Pancreas (tissue), 10 donors: Measurements from ENCODE around the gene SELENOS. TPM values are rescaled to one million over a fixed set of nuclear protein-coding genes. Genes with fewer than 3 reads are reported as not detected.
A peak's percentile ranks its signal among the peaks of the same experiment; 100 is the strongest.

Experiments
- ATAC-seq, 4 donors: fragments of 200-7000 bp; cut with Tn5 transposase; one replicate each; pipeline versions ENCODE4 v1.8.0 to v1.9.1; 2020; ENCODE audit warnings: mild to moderate bottlenecking in 4 of 4, moderate library complexity in 4 of 4
- DNase-seq, 6 donors: peaks; one replicate each; pipeline ENCODE4 v3.0.0-alpha.2; 2020
- FAIRE-seq: peaks from 2 replicates; lab custom pipeline; 2012; peaks lifted over from hg19 to GRCh38; lab: Jason Lieb, UNC
- H3K27ac ChIP-seq, 4 donors: fragments of 200-600 bp; sonication (generic); 1 replicate in 3 of 4; 2 replicates in 1 of 4; pipeline versions ENCODE4 v1.5.0 to v1.8.0; 2020
- H3K27me3 ChIP-seq, 4 donors: fragments of 200-600 bp; one replicate each; pipeline ENCODE4 v1.8.0; 2021
- H3K36me3 ChIP-seq, 3 donors: fragments of 200-600 bp; sonication (generic) in 1 of 3; one replicate each; pipeline versions ENCODE4 v1.5.0 to v1.8.0; 2020 to 2021
- H3K4me1 ChIP-seq, 3 donors: fragments of 200-600 bp; one replicate each; pipeline ENCODE4 v1.8.0; 2021
- H3K4me3 ChIP-seq, 4 donors: fragments of 200-600 bp; sonication (generic) in 2 of 4; one replicate each; pipeline versions ENCODE4 v1.5.0 to v1.8.0; 2020 to 2021
- H3K9me3 ChIP-seq, 4 donors: fragments of 200-600 bp; one replicate each; pipeline ENCODE4 v1.8.0; 2021
- CTCF ChIP-seq, 4 donors: fragments of 200-600 bp; sonication (generic) in 3 of 4; IDR thresholded peaks; one replicate each; pipeline versions ENCODE4 v1.5.0 to v1.8.0; 2021; ENCODE audit warnings: antibody characterized with exemption in 4 of 4
- WGBS, 2 donors: extraction: QIAGEN DNeasy Blood & Tissue Kit; methylation state at CpG; one replicate each; pipeline ENCODE4 v1.1.7; 2013; 5-methylcytosine and 5-hydroxymethylcytosine counted together
- intact Hi-C, 3 donors: fragments of 100-400 bp; cut with DNase I; formaldehyde crosslinking; loops; one replicate each; pipeline versions ENCODE4 v1.11.1 to v1.14.2; 2022
- polyA plus RNA-seq, 2 donors: library from polyadenylated mRNA; stranded (reverse); fragments of 200-250 nt; gene quantifications; one replicate each; pipeline ENCODE4 v1.2.3, GENCODE V29; 2013
- total RNA-seq, 6 donors: library from RNA; stranded (reverse); fragmentation: NEBNext Ultra II Directional in 4 of 6; extraction: Animal tissue kit (Norgen Biotek cat#: 25700) in 4 of 6; gene quantifications; one replicate each; pipeline versions ENCODE4 v1.2.1 to v1.2.4, GENCODE V29; 2021 to 2023
- donor health status: healthy with polysubstance abuse.
- donor health status: DM: no; HTN: no; CAD: no; lungs with moderate emphysema.
- donor health status: DM: no; HTN: no; CAD: no.
- donor health status: control.
- donor health status: control.
- donor health status: Bipolar disorder and iron deficiency.
- donor health status: DM: yes; HTN: yes; CAD: no.
- donor health status: DM: no; HTN: no; CAD: no.
- donor health status: DM: no; HTN: no; CAD: no.
- donor health status: DM: yes; HTN: yes; CAD: no.

The SELENOS gene
- total and polyA plus RNA-seq, 8 donors: 26.6 to 72.7 (median 38.2) TPM

GRCh38 chr15:101240358-101240757 lies 36.9 kb downstream of the SELENOS start:
- Histone ChIP-seq H3K27ac (no peak overlapping the region), H3K9me3 (no peaks in the 10 kb centered on the region), H3K36me3 (no peaks in the 10 kb centered on the region), H3K27me3 (no peaks in the 10 kb centered on the region), H3K4me3 (no peak overlapping the region), H3K4me1 (peaks cover 0 to 5% (median 0%) of the 10 kb centered on the region in 3 donors)
- ATAC-seq: peak in 2 of 4 donors; percentile 55
- WGBS, 2 donors: 44 to 54% methylated on average over 5 of the region's 5 CpGs
- TF ChIP-seq CTCF (IDR thresholded peaks at IDR 0.05): no peak
- intact Hi-C loops: no loop called here
- FAIRE-seq: no peak
- DNase-seq: no peak

GRCh38 chr15:101239724-101240136 lies 37.6 kb downstream of the SELENOS start:
- TF ChIP-seq CTCF (IDR thresholded peaks at IDR 0.05): no peak
- no peaks in the 10 kb centered on the region for H3K36me3 ChIP-seq
- H3K27me3 ChIP-seq: no peaks in the 10 kb centered on the region
- DNase-seq (no peak), FAIRE-seq (no peak), ATAC-seq (no peak)
- H3K4me3 ChIP-seq: no peak overlapping the region
- H3K4me1 ChIP-seq: peaks cover 0 to 5% (median 0%) of the 10 kb centered on the region in 3 donors
- no peaks in the 10 kb centered on the region for H3K9me3 ChIP-seq
- no peak overlapping the region for H3K27ac ChIP-seq
- 84 to 87% methylated on average over 6 of the region's 6 CpGs for WGBS, 2 donors
- intact Hi-C loops: no loop called here

DNA sequence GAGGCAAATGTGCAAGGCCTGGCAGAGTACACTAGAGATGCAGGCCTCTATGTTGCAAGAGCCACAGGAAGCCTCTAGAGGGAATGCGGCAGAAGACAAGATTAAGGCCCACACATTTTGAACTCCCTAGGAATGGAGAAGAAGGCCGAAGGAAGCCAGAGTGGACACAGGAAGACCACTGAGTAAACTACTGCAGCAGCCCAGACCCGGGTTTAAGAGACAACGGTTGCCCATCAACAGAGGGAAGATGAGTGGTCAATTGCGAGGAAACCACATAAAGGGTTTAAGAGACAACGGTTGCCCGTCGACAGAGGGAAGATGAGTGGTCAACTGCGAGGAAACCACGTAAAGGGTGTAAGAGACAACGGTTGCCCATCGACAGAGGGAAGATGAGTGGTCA lies 40.0 kb downstream of the SELENOS start:
- Histone ChIP-seq H3K36me3 (no peaks in the 10 kb centered on the region), H3K4me1 (peaks cover 0 to 5% (median 0%) of the 10 kb centered on the region in 3 donors), H3K27me3 (no peaks in the 10 kb centered on the region), H3K27ac (no peak overlapping the region), H3K4me3 (no peak overlapping the region), H3K9me3 (no peaks in the 10 kb centered on the region)
- WGBS, 2 donors: 89 to 96% methylated on average over 12 of the region's 12 CpGs
- TF ChIP-seq CTCF (IDR thresholded peaks at IDR 0.05): no peak
- DNase-seq (no peak), FAIRE-seq (no peak), ATAC-seq (peak in 3 of 4 donors; percentile 38 to 45 (median 41))
- intact Hi-C loops: no loop called here

DNA sequence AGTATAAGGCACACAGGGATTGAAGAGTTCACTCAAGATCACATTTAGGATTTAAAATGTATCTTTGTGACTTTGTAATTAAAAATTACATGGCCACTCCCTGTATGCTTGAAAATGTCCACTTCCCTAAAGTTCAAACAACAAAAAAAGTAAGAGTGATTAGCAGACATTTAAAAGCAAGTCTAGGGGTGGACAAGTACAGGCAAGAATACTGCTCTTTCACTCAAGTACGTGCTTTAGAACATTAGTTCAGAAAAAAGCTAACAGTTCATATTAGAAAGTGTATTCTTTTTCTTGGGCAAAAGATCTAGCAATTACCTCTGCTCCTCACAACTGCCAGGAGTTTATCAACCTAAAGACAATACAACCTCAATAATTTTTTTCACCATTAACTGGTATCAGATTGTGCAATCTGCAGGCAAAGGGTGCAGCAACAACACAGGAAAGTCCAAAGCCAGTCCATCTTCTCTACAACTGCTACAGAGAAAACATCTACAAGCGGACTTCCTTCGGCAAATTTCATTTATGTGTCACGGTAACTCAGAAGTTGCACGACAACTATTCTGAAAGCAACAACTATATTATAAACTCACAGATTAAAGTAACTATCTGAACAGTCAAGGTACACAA lies 43.5 kb downstream of the SELENOS start:
- H3K4me1 ChIP-seq: no peaks in the 10 kb centered on the region
- H3K27ac ChIP-seq: no peak overlapping the region
- intact Hi-C loops: no loop called here

More for the DNA sequence above, 43.5 kb downstream of the SELENOS start:
- TF ChIP-seq CTCF (IDR thresholded peaks at IDR 0.05): no peak
- Histone ChIP-seq H3K4me3 (no peak overlapping the region), H3K9me3 (no peaks in the 10 kb centered on the region), H3K27me3 (no peaks in the 10 kb centered on the region), H3K36me3 (no peaks in the 10 kb centered on the region)
- FAIRE-seq: no peak
- no peak for DNase-seq
- WGBS, 2 donors: 86 to 98% methylated on average over 5 of the region's 5 CpGs
- ATAC-seq: no peak
